ENCODE results near the gene CDC45. TPM values are rescaled to one million over a fixed set of nuclear protein-coding genes. Genes with fewer than 3 reads are reported as not detected.

The CDC45 gene
- total RNA-seq, 2 experiments from 2014 or later: 103 to 111 TPM

DNA sequence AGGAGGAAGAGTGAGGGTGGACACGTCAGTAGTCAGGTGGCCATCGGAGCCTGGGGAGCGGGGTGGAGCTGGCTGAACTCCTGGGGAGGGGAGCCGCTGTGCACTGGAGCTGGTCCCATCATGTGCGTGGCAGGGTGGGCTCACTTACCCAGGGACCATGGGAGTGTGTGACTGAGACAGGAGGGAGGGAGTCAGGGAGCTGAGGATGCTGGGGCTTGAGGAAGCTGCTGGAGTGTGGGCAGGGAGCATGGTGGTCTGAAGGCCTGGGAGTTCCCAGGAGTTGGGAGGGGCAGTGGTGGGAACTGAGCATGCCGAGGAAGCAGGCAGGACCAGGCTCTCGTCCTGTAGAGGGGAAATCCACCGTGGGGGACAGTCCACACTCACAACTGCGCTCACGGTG lies 26.5 kb downstream of the CDC45 start:
- H3K27me3 Mint-ChIP-seq: no peaks in the 10 kb centered on the region
- CTCF ChIA-PET: no interaction called here
- ATAC-seq (no peak), DNase-seq (no peak)
- POLR2A ChIA-PET: interaction anchor here (1.3 kb wide), 1 partner anchor 10 kb away, joined by 4 read pairs; no protein-coding TSS in a partner anchor
- peaks cover 19% of the 10 kb centered on the region for H3K4me1 Mint-ChIP-seq
- no peaks in the 10 kb centered on the region for H3K9me3 Mint-ChIP-seq (ENCODE audit: low read depth)
- no peak overlapping the region for H3K27ac Mint-ChIP-seq
- intact Hi-C loops (cut with DNase I, micrococcal nuclease): loop anchor here in 1 of 2 experiments (10.0 kb wide), 1 partner anchor 51 kb away; no protein-coding TSS in a partner anchor
- H3K36me3 Mint-ChIP-seq (ENCODE audit: low read depth): peaks cover 61% of the 10 kb centered on the region
- H3K4me3 Mint-ChIP-seq: no peak overlapping the region

DNA sequence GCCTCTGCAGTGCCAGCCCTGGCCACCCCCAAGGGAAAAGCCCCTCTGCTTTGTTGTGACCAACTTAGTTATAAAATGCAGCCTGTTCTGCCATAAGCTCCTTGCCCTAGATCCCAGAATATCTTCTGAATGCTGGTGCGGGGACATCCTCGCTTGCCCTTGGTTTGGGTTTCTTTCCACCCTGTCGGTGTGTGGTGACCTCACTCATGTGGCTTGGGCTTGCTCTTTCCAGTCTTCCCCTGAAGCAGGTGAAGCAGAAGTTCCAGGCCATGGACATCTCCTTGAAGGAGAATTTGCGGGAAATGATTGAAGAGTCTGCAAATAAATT lies 27.8 kb downstream of the CDC45 start:
- Mint-ChIP-seq H3K27ac (no peak overlapping the region), H3K9me3 (ENCODE audit: low read depth) (no peaks in the 10 kb centered on the region), H3K36me3 (ENCODE audit: low read depth) (peaks cover 66% of the 10 kb centered on the region), H3K4me3 (no peak overlapping the region), H3K4me1 (peaks cover 19% of the 10 kb centered on the region), H3K27me3 (no peaks in the 10 kb centered on the region)
- DNase-seq: no peak
- no peak for ATAC-seq
- ChIA-PET CTCF (no interaction called here), POLR2A (interaction anchor here (1.3 kb wide), 1 partner anchor 9 kb away, joined by 4 read pairs; no protein-coding TSS in a partner anchor)
- intact Hi-C loops (cut with DNase I, micrococcal nuclease): loop anchor here in 1 of 2 experiments (10.0 kb wide), 1 partner anchor 53 kb away; no protein-coding TSS in a partner anchor

DNA sequence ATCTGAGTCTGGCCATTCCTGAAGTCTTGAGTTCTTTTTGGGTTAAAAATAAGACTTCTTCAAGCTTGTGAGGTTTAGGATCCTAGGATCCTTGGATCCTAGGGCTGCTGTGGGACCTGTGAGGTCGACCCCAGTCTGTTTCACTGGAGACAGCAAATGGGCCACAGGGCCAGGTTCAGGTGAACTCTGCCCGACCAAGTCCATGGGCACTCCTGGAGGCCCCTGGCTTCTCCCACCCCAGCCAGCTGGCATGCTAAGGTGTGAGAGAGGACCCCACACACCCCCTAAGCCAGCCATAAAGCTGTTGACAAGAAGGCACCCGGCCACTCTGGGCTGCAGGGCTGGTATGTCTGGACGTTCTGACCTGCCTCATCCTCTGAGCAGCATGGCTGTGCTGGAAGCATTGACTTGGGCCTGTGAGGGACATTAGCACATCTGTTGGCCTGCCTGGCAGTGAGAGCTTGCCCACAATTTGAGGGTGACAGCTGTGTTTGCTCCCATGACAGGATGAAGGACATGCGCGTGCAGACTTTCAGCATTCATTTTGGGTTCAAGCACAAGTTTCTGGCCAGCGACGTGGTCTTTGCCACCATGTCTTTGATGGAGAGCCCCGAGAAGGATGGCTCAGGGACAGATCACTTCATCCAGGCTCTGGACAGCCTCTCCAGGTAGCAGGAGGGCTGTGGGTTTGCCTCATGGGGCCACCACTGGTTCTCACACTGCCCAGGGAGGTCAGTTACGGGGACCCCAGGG lies 28.5 kb downstream of the CDC45 start:
- no peak overlapping the region for H3K27ac Mint-ChIP-seq

DNA sequence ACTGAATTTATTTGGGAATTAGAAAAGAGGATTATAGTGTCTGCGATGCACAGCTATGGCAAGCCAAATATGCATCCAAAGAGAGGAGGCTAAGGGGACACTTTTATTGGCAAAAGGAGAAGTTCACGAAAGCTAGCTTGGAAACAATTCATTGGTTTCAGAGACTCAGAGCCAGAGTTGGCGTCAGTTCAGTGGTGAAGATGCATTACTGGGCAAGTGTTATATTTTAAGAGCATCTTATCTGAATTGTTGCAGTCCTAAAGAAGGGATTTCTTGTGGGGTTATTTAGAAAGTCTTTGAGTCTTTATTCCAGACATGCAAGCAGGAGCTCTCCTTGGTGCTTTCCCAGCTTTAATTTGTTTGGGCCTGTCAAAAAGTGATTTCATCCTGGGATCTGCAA lies 29.5 kb downstream of the CDC45 start:
- intact Hi-C loops (cut with DNase I, micrococcal nuclease): loop anchor here in 1 of 2 experiments (10.0 kb wide), 1 partner anchor 54 kb away; no protein-coding TSS in a partner anchor
- Mint-ChIP-seq H3K4me3 (no peak overlapping the region), H3K9me3 (ENCODE audit: low read depth) (no peaks in the 10 kb centered on the region), H3K4me1 (peaks cover 16% of the 10 kb centered on the region), H3K36me3 (ENCODE audit: low read depth) (peaks cover 76% of the 10 kb centered on the region), H3K27ac (no peak overlapping the region), H3K27me3 (no peaks in the 10 kb centered on the region)
- ATAC-seq (no peak), DNase-seq (no peak)
- CTCF ChIA-PET: no interaction called here
- POLR2A ChIA-PET: no interaction called here

More for the DNA sequence above, 28.5 kb downstream of the CDC45 start:
- no peak overlapping the region for H3K4me3 Mint-ChIP-seq
- no peaks in the 10 kb centered on the region for H3K27me3 Mint-ChIP-seq
- POLR2A ChIA-PET: no interaction called here
- intact Hi-C loops (cut with DNase I, micrococcal nuclease): loop anchor here in 1 of 2 experiments (10.0 kb wide), 1 partner anchor 53 kb away; no protein-coding TSS in a partner anchor
- DNase-seq (no peak), ATAC-seq (no peak)
- no peaks in the 10 kb centered on the region for H3K9me3 Mint-ChIP-seq (ENCODE audit: low read depth)
- CTCF ChIA-PET: interaction anchor here (0.7 kb wide), 1 partner anchor 168 kb away, joined by 3 read pairs; no protein-coding TSS in a partner anchor
- peaks cover 72% of the 10 kb centered on the region for H3K36me3 Mint-ChIP-seq (ENCODE audit: low read depth)
- peaks cover 19% of the 10 kb centered on the region for H3K4me1 Mint-ChIP-seq

DNA sequence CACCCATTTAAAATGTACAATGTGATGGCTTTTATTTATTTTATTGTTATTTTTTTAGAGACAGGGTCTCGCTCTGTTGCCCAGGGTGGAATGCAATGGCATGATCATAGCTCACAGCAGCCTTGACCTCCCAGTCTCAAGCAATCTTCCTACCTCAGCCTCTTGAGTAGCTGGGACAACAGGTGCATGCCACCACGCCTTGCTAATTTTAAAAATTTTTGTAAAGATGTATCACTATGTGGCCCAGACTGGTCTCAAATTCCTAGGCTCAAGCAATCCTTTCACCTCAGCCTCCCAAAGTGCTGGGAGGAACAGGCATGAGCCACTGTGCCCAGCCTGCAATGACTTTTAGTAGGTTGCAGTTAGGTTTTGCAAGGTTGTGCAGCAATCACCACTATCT lies 30.2 kb downstream of the CDC45 start:
- H3K36me3 Mint-ChIP-seq (ENCODE audit: low read depth): peaks cover 77% of the 10 kb centered on the region
- no peaks in the 10 kb centered on the region for H3K27me3 Mint-ChIP-seq
- POLR2A ChIA-PET: no interaction called here
- intact Hi-C loops (cut with DNase I, micrococcal nuclease): loop anchor here in 1 of 2 experiments (10.0 kb wide), 1 partner anchor 55 kb away; no protein-coding TSS in a partner anchor
- H3K9me3 Mint-ChIP-seq (ENCODE audit: low read depth): no peaks in the 10 kb centered on the region
- H3K27ac Mint-ChIP-seq: no peak overlapping the region
- ATAC-seq: no peak
- CTCF ChIA-PET: no interaction called here
- no peak for DNase-seq
- peaks cover 10% of the 10 kb centered on the region for H3K4me1 Mint-ChIP-seq
- no peak overlapping the region for H3K4me3 Mint-ChIP-seq

DNA sequence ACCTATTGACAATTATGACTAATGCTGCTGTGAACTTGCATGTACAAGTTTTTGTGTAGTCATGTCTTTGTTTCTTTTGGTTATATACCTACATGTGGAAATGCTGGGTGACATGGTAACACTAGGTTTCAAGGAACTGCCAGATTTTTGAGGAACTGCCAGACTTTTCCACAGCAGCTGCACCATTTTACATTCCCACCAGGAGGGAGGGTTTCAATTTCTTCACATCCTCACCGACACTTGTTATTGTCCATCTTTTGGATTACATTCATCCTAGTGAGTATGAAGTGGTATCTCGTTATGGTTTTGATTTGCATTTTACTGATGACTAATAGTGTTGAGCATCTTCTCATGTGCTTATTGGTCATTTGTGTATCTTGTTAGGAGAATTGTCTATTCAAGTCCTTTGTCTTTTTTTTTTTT lies 31.2 kb downstream of the CDC45 start:
- Mint-ChIP-seq H3K4me3 (no peak overlapping the region), H3K27me3 (no peaks in the 10 kb centered on the region), H3K9me3 (ENCODE audit: low read depth) (no peaks in the 10 kb centered on the region), H3K36me3 (ENCODE audit: low read depth) (peaks cover 82% of the 10 kb centered on the region), H3K27ac (no peak overlapping the region), H3K4me1 (peaks cover 3% of the 10 kb centered on the region)
- intact Hi-C loops (cut with DNase I, micrococcal nuclease): no loop called here
- POLR2A ChIA-PET: no interaction called here
- DNase-seq (no peak), ATAC-seq (no peak)
- CTCF ChIA-PET: interaction anchor here (0.9 kb wide), 1 partner anchor 224 kb away, joined by 3 read pairs; no protein-coding TSS in a partner anchor

DNA sequence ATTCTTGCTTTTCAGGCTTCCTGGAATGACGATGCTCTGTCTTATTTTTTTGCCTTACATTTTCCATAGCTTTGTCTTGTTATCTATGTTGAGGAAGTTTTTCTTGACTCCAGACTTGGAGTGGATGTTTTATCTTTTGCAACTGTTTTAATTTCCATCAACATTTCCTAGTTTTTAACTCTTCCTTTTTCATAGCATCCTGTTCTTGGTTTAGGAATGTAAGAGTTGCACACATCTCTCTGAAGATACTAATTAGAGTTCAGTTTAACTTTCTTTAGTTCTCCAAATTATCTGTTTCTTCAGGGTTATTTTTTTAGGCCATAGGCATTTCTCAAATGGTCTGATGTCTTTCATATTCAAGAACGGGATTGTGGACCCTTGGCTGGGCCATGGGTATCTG lies 34.1 kb downstream of the CDC45 start:
- intact Hi-C loops (cut with DNase I, micrococcal nuclease): no loop called here
- no peak overlapping the region for H3K27ac Mint-ChIP-seq
- no peak overlapping the region for H3K4me3 Mint-ChIP-seq
- H3K36me3 Mint-ChIP-seq (ENCODE audit: low read depth): peaks cover 81% of the 10 kb centered on the region
- ATAC-seq (no peak), DNase-seq (no peak)
- no peaks in the 10 kb centered on the region for H3K9me3 Mint-ChIP-seq (ENCODE audit: low read depth)
- CTCF ChIA-PET: interaction anchor here (0.6 kb wide), 1 partner anchor 18 kb away, joined by 3 read pairs; no protein-coding TSS in a partner anchor
- POLR2A ChIA-PET: no interaction called here
- no peaks in the 10 kb centered on the region for H3K27me3 Mint-ChIP-seq
- no peaks in the 10 kb centered on the region for H3K4me1 Mint-ChIP-seq

DNA sequence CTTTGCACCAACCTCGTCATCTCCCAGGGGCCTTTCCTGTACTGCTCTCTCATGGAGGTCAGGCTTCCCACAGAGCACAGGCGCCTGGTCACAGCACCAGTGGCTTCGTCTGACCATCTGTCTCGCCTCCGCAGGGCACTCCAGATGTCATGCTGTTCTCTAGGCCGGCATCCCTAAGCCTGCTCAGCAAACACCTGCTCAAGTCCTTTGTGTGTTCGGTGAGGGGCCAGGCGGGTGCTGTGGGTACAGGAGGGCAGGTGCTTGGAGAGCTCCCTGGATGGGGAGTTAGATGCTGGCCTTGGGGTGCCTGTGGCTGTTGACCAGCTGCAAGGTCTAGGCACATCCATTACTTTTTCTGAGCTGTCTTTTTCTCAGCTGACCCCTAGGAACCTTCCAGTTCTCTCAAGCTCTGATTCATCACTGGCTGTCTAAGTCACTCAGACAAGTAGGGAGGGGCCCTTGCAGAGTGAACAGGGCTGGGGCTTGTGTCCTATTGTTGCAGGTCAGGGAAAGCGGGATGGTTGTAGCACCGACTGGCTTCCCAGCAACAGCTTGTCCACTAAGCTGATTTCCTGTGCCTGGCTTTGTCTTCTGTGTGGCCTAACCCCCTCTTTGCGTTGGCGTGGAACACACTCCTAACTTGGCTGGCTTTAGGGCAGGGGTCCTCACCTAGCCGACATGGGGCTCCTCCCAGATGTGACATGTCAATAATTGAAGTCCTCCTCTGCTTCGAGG lies 35.3 kb downstream of the CDC45 start:
- intact Hi-C loops (cut with DNase I, micrococcal nuclease): no loop called here
- Mint-ChIP-seq H3K4me1 (no peaks in the 10 kb centered on the region), H3K27ac (no peak overlapping the region), H3K36me3 (ENCODE audit: low read depth) (peaks cover 76% of the 10 kb centered on the region), H3K4me3 (no peak overlapping the region), H3K27me3 (no peaks in the 10 kb centered on the region), H3K9me3 (ENCODE audit: low read depth) (no peaks in the 10 kb centered on the region)
- no peak for DNase-seq
- ChIA-PET CTCF (no interaction called here), POLR2A (no interaction called here)
- no peak for ATAC-seq

DNA sequence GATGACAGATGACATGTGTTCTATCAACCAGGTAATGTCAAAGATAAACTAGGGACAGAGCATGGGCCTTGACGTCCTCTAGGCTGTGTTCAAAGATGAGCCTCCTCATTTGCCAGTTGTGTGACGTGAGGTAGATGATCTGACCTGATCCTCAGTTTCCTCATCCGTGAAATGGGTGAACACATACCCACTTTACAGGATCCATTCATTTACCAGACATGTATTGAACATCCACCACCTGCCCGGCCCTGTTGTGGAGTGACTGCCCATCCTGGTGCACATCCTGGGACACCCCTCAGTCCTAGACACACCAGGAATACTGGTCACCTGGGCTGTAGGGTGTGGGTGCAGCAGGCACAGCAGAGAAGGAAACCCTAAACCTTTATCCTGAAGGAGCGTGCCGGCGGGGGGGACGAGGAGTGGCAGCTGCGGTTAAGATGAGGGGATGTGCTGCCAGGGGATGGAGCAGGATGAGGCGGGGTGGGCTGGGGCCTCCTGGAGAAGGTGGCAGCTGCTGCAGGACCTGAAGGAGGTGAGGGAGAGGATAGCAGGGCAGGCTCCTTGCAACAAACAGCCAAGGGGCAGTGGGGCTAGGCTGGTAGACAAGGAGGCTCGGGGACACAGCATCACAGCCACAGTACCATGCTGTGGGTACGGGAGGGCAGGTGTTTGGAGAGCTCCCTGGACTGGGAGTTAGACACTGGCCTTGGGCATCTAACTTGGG lies 36.1 kb downstream of the CDC45 start:
- Mint-ChIP-seq H3K4me1 (no peaks in the 10 kb centered on the region), H3K4me3 (no peak overlapping the region), H3K27me3 (no peaks in the 10 kb centered on the region), H3K36me3 (ENCODE audit: low read depth) (peaks cover 76% of the 10 kb centered on the region), H3K27ac (no peak overlapping the region), H3K9me3 (ENCODE audit: low read depth) (no peaks in the 10 kb centered on the region)
- CTCF ChIA-PET: interaction anchor here (0.6 to 0.8 kb wide), 2 partner anchors 45 to 608 kb away, joined by 3 read pairs; no protein-coding TSS in a partner anchor
- POLR2A ChIA-PET: interaction anchor here (1.1 kb wide), 1 partner anchor 9 kb away, joined by 4 read pairs; no protein-coding TSS in a partner anchor
- ATAC-seq (no peak), DNase-seq (no peak)
- intact Hi-C loops (cut with DNase I, micrococcal nuclease): no loop called here

DNA sequence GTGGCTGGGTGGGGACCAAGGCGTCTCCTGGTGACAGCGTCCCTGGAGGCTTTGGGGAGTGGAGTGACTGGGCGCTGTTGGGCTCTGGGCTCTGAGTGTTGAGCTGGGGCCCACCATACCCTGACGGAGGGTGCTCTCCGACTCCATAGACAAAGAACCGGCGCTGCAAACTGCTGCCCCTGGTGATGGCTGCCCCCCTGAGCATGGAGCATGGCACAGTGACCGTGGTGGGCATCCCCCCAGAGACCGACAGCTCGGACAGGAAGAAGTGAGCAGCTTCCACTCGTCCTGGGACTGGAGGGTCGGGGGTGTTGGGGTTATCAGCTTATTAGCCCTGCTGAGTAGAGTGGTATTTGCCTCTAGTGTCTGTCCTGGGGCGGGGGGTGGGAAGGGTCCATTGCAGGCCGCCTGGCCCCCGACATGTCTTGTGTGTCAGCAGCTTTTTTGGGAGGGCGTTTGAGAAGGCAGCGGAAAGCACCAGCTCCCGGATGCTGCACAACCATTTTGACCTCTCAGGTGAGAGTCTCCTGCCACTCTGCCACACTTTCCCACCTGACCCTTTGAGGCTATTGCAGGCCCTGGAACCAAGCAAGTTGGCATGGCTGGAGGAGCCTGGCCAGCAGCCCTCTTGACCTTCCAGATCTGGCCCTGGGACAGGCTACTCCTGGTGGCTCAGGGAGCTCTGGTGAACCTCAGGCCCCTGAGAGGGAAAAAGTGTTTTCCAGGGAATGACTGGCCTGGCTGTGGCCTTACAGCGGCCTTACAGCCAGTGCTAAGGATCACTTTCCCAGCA lies 36.9 kb downstream of the CDC45 start:
- peaks cover 70% of the 10 kb centered on the region for H3K36me3 Mint-ChIP-seq (ENCODE audit: low read depth)
- no peak overlapping the region for H3K4me3 Mint-ChIP-seq
- ATAC-seq (no peak), DNase-seq (no peak)
- H3K27ac Mint-ChIP-seq: no peak overlapping the region
- intact Hi-C loops (cut with DNase I, micrococcal nuclease): no loop called here
- CTCF ChIA-PET: interaction anchor here (0.6 to 0.8 kb wide), 2 partner anchors 46 to 608 kb away, joined by 3 read pairs; no protein-coding TSS in a partner anchor
- POLR2A ChIA-PET: interaction anchor here (0.7 to 1.1 kb wide), 2 partner anchors 10 to 11 kb away, joined by 3 to 4 read pairs; no protein-coding TSS in a partner anchor
- no peaks in the 10 kb centered on the region for H3K9me3 Mint-ChIP-seq (ENCODE audit: low read depth)
- H3K4me1 Mint-ChIP-seq: no peaks in the 10 kb centered on the region
- H3K27me3 Mint-ChIP-seq: no peaks in the 10 kb centered on the region

DNA sequence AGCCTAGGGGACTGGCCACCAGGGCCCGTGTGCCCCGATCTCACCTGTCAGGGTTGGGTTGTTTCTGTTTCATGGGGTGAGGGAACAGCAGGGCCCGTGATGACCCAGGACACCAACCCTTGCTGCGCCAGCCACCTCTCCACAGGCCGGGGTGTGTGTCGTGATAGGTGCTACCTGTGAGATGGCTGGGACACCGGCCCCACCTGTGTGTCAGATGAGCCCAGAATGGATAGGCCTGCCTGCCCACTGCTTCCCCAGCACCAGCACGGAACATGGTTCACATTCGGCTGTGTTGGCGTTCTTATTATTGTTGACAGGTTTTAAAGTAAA lies 37.4 kb downstream of the CDC45 start:
- Mint-ChIP-seq H3K36me3 (ENCODE audit: low read depth) (peaks cover 64% of the 10 kb centered on the region), H3K4me1 (no peaks in the 10 kb centered on the region), H3K9me3 (ENCODE audit: low read depth) (no peaks in the 10 kb centered on the region), H3K4me3 (no peak overlapping the region), H3K27me3 (no peaks in the 10 kb centered on the region), H3K27ac (no peak overlapping the region)
- ChIA-PET POLR2A (interaction anchor here (0.7 to 1.1 kb wide), 2 partner anchors 10 to 11 kb away, joined by 3 to 4 read pairs; no protein-coding TSS in a partner anchor), CTCF (no interaction called here)
- ATAC-seq (no peak), DNase-seq (no peak)
- intact Hi-C loops (cut with DNase I, micrococcal nuclease): no loop called here

All from activated CD4-positive, alpha-beta T cell treated with anti-CD3 and anti-CD28 coated beads for 36 hours (primary cell).